Common myeloid progenitor, CD34-positive (primary cell): Measurements from ENCODE around the gene NECTIN2.
"Not testable (repeated sequence)": the region's sequence is repeated elsewhere in the genome, so short reads cannot be mapped to it uniquely, and the experiment has no call there.

Experiments
- CTCF ChIA-PET: fragments of 350-600 bp; sonication (Branson Sonifier 250); formaldehyde crosslinking; loops from one replicate; lab custom pipeline; 2021; ENCODE audit warnings: antibody characterized with exemption; lab: Charles Lee
- POLR2A ChIA-PET: fragments of 350-600 bp; sonication (Branson Sonifier 250); formaldehyde crosslinking; loops from one replicate; lab custom pipeline; 2021; ENCODE audit warnings: antibody characterized with exemption; lab: Charles Lee
- DNase-seq, 3 donors: peaks; one replicate each; pipeline versions ENCODE4 v3.0.0 to v3.0.0-alpha.2; 2013
- H3K27ac ChIP-seq, 2 experiments: 1 replicate in 1 of 2; 2 replicates in 1 of 2; pipeline ENCODE4 v1.7.0; 2013; ENCODE audit warnings: inconsistent platforms in 2 of 2, low read length in 2 of 2, mild to moderate bottlenecking in 2 of 2, low read depth in 1 of 2, moderate library complexity in 1 of 2; ENCODE audit not compliant: severe bottlenecking in 2 of 2, insufficient read depth in 1 of 2, poor library complexity in 1 of 2
- H3K27me3 ChIP-seq, 5 experiments: replicated peaks in 2 of 5; 1 replicate in 3 of 5; 2 replicates in 2 of 5; pipeline versions ENCODE4 v1.6.1 to v1.7.0; 2013; ENCODE audit warnings: low read length in 4 of 5, mild to moderate bottlenecking in 2 of 5, moderate library complexity in 2 of 5, inconsistent platforms in 1 of 5; ENCODE audit not compliant: insufficient read depth in 5 of 5, control insufficient read depth in 4 of 5
- H3K36me3 ChIP-seq, 4 experiments: 1 replicate in 2 of 4; 2 replicates in 2 of 4; pipeline versions ENCODE4 v1.6.1 to v1.7.0; 2013; ENCODE audit warnings: low read length in 3 of 4, control low read depth in 1 of 4, mild to moderate bottlenecking in 1 of 4; ENCODE audit not compliant: control insufficient read depth in 4 of 4, insufficient read depth in 4 of 4
- H3K4me1 ChIP-seq, 4 experiments: 1 replicate in 3 of 4; 2 replicates in 1 of 4; pipeline versions ENCODE4 v1.6.1 to v1.7.1; 2013; ENCODE audit warnings: low read length in 3 of 4, mild to moderate bottlenecking in 3 of 4, control low read depth in 1 of 4, inconsistent platforms in 1 of 4, moderate library complexity in 1 of 4; ENCODE audit not compliant: control insufficient read depth in 4 of 4, insufficient read depth in 4 of 4; ENCODE audit errors: control extremely low read depth in 1 of 4
- H3K4me3 ChIP-seq, 7 experiments: 1 replicate in 4 of 7; 2 replicates in 3 of 7; pipeline versions ENCODE4 v1.5.1 to v1.7.0; 2013; ENCODE audit warnings: mild to moderate bottlenecking in 7 of 7, low read length in 6 of 7, moderate library complexity in 6 of 7, inconsistent platforms in 2 of 7, low read depth in 2 of 7, control low read depth in 1 of 7; ENCODE audit not compliant: insufficient read depth in 4 of 7, control insufficient read depth in 1 of 7; ENCODE audit errors: extremely low read depth in 1 of 7
- H3K9me3 ChIP-seq, 5 experiments: 1 replicate in 4 of 5; 2 replicates in 1 of 5; pipeline versions ENCODE4 v1.6.1 to v1.7.1; 2013; ENCODE audit warnings: low read length in 4 of 5, mild to moderate bottlenecking in 2 of 5, inconsistent platforms in 1 of 5, low read depth in 1 of 5, moderate library complexity in 1 of 5; ENCODE audit not compliant: control insufficient read depth in 4 of 5, insufficient read depth in 2 of 5; ENCODE audit errors: control extremely low read depth in 1 of 5
- WGBS: methylation state at CpG from one replicate; pipeline ENCODE4 v1.1.5; 2013; ENCODE audit not compliant: insufficient coverage; 5-methylcytosine and 5-hydroxymethylcytosine counted together

Gene NECTIN2

GRCh38 chr19:44850641-44851109 lies 4.6 kb downstream of the NECTIN2 start:
- 87% methylated on average over 6 of the region's 8 CpGs for WGBS
- no peak overlapping the region for H3K4me3 ChIP-seq
- H3K9me3 ChIP-seq, result no peaks in the 10 kb centered on the region
- POLR2A ChIA-PET, result interaction anchor here (0.5 kb wide), 1 partner anchor 18 kb away, joined by 4 read pairs; no protein-coding TSS in a partner anchor
- H3K4me1 ChIP-seq, result peaks cover 5 to 80% (median 65%) of the 10 kb centered on the region in 4 experiments
- H3K36me3 ChIP-seq, result peaks cover 0 to 4% (median 0%) of the 10 kb centered on the region in 4 experiments
- CTCF ChIA-PET, result interaction anchor here (0.9 to 2.3 kb wide), 6 partner anchors 8 to 174 kb away, joined by 3 to 7 read pairs (median 4); no protein-coding TSS in a partner anchor
- no peak for DNase-seq
- H3K27ac ChIP-seq, result peak overlapping the region in 1 of 2 experiments; percentile 12
- H3K27me3 ChIP-seq, result no peaks in the 10 kb centered on the region

- H3K27me3 ChIP-seq, result no peaks in the 10 kb centered on the region
- H3K36me3 ChIP-seq, result peaks cover 0 to 4% (median 0%) of the 10 kb centered on the region in 4 experiments
- H3K4me3 ChIP-seq, result peak overlapping the region in 2 of 7 experiments; percentile 12 to 35
- H3K27ac ChIP-seq, result peak overlapping the region in 1 of 2 experiments; percentile 12
- H3K9me3 ChIP-seq, result no peaks in the 10 kb centered on the region
- CTCF ChIA-PET, result interaction anchor here (0.9 to 2.3 kb wide), 8 partner anchors 7 to 175 kb away, joined by 3 to 7 read pairs (median 4); no protein-coding TSS in a partner anchor
- 33% methylated on average over 2 of the region's 2 CpGs for WGBS
- H3K4me1 ChIP-seq, result peaks cover 5 to 87% (median 70%) of the 10 kb centered on the region in 4 experiments
- POLR2A ChIA-PET, result interaction anchor here (0.5 kb wide), 1 partner anchor 17 kb away, joined by 4 read pairs; no protein-coding TSS in a partner anchor
- peak in 2 of 3 donors; percentile 73 to 80 for DNase-seq
These were observed 5.3 kb downstream of the NECTIN2 start for GRCh38 chr19:44851427-44851826.

GRCh38 chr19:44855606-44856005 lies 9.5 kb downstream of the NECTIN2 start:
- CTCF ChIA-PET, result interaction anchor here (2.9 to 4.8 kb wide), 2 partner anchors 9 to 16 kb away, joined by 10 to 16 read pairs; partner anchors contain the start of gene NECTIN2

GRCh38 chr19:44856421-44857083 lies 10.5 kb downstream of the NECTIN2 start:
- Histone ChIP-seq H3K27ac (peak overlapping the region; percentile 15 to 71), H3K27me3 (no peaks in the 10 kb centered on the region), H3K36me3 (peaks cover 0 to 4% (median 1%) of the 10 kb centered on the region in 4 experiments), H3K9me3 (no peaks in the 10 kb centered on the region), H3K4me1 (peaks cover 0 to 60% (median 44%) of the 10 kb centered on the region in 4 experiments), H3K4me3 (peak overlapping the region in 4 of 7 experiments; percentile 11 to 59 (median 27))
- POLR2A ChIA-PET, result interaction anchor here (0.7 to 1.2 kb wide), 5 partner anchors 10 to 104 kb away, joined by 3 to 4 read pairs (median 3); partner anchors contain the start of gene TOMM40
- peak in 2 of 3 donors; percentile 78 to 86 for DNase-seq
- CTCF ChIA-PET, result interaction anchor here (0.6 to 4.8 kb wide), 5 partner anchors 10 to 17 kb away, joined by 3 to 16 read pairs (median 7); partner anchors contain the start of gene NECTIN2
- 10% methylated on average over 5 of the region's 10 CpGs for WGBS

More at GRCh38 chr19:44855606-44856005, 9.5 kb downstream of the NECTIN2 start:
- no peak overlapping the region for H3K4me3 ChIP-seq
- peaks cover 0 to 4% (median 1%) of the 10 kb centered on the region in 4 experiments for H3K36me3 ChIP-seq
- POLR2A ChIA-PET, result interaction anchor here (1.2 kb wide), 1 partner anchor 9 kb away, joined by 4 read pairs; no protein-coding TSS in a partner anchor
- H3K9me3 ChIP-seq, result no peaks in the 10 kb centered on the region
- no CpG with 5 or more reads among the region's 1 CpG for WGBS
- no peak overlapping the region for H3K27ac ChIP-seq
- H3K27me3 ChIP-seq, result no peaks in the 10 kb centered on the region
- H3K4me1 ChIP-seq, result peaks cover 0 to 70% (median 53%) of the 10 kb centered on the region in 4 experiments
- DNase-seq, result no peak

- ChIA-PET POLR2A (no interaction called here), CTCF (interaction anchor here (1.3 to 4.8 kb wide), 6 partner anchors 8 to 25 kb away, joined by 4 to 16 read pairs (median 6); partner anchors contain the start of gene NECTIN2)
- Histone ChIP-seq H3K4me3 (no peak overlapping the region), H3K4me1 (peaks cover 0 to 48% (median 31%) of the 10 kb centered on the region in 4 experiments), H3K36me3 (peaks cover 0 to 4% (median 1%) of the 10 kb centered on the region in 4 experiments), H3K9me3 (no peaks in the 10 kb centered on the region), H3K27ac (no peak overlapping the region), H3K27me3 (no peaks in the 10 kb centered on the region)
- WGBS, result 77% methylated on average over 3 of the region's 4 CpGs
- no peak for DNase-seq
These were observed 11.7 kb downstream of the NECTIN2 start for GRCh38 chr19:44857837-44858236.

GRCh38 chr19:44861576-44861975 lies 15.5 kb downstream of the NECTIN2 start:
- H3K4me3 ChIP-seq, H3K9me3 ChIP-seq, H3K27me3 ChIP-seq, CTCF ChIA-PET, POLR2A ChIA-PET, H3K27ac ChIP-seq, DNase-seq: not testable (repeated sequence)
- peaks cover 0 to 23% (median 21%) of the 10 kb centered on the region in 4 experiments for H3K4me1 ChIP-seq
- peaks cover 0 to 11% (median 7%) of the 10 kb centered on the region in 4 experiments for H3K36me3 ChIP-seq
- WGBS, result no CpG with 5 or more reads among the region's 3 CpGs
